ENCODE results near the gene OSBPL8.

- TF ChIP-seq CTCF (IDR thresholded peaks at IDR 0.05) (no peak), POLR2A (IDR thresholded peaks at IDR 0.05) (no peak), POLR2AphosphoS5 (IDR thresholded peaks at IDR 0.05) (no peak)
Measured at GRCh38 chr12:76387614-76388013, 172.0 kb downstream of the OSBPL8 start.

Data from stomach (tissue), 4 donors.